AG09319 (cell line): ENCODE results near the gene ABHD2.
"Not testable (repeated sequence)": the region's sequence is repeated elsewhere in the genome, so short reads cannot be mapped to it uniquely, and the experiment has no call there.

Experiments used
- DNase-seq: peaks from one replicate; pipeline ENCODE4 v3.0.0-alpha.2; 2010; ENCODE audit warnings: low read depth; ENCODE audit errors: extremely low read depth
- CTCF ChIP-seq: IDR thresholded peaks from 2 replicates; pipeline ENCODE4 v1.5.1; 2011; ENCODE audit warnings: low read depth, mild to moderate bottlenecking, inconsistent platforms, low read length, moderate library complexity

ABHD2 gene

DNA sequence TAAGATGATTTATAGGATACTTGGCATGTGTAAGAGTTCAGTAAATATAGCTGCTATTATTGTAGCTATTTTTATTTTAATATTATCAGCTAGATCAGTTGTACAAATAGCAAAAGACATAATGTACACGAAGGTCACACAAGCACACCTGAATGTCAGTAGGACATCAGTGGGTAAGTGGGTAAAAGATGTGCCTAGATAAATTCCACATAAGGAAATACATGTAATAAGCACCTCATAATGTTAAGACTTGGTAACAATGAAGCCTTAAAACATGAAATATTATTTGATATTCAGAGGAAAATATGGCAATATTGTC is 41.5 kb downstream of the ABHD2 start:
- DNase-seq, result no peak

GRCh38 chr15:89130201-89130600 is 41.9 kb downstream of the ABHD2 start:
- DNase-seq, result no peak
- no peak for TF ChIP-seq CTCF

More for the DNA sequence above, 41.5 kb downstream of the ABHD2 start:
- no peak for TF ChIP-seq CTCF

DNA sequence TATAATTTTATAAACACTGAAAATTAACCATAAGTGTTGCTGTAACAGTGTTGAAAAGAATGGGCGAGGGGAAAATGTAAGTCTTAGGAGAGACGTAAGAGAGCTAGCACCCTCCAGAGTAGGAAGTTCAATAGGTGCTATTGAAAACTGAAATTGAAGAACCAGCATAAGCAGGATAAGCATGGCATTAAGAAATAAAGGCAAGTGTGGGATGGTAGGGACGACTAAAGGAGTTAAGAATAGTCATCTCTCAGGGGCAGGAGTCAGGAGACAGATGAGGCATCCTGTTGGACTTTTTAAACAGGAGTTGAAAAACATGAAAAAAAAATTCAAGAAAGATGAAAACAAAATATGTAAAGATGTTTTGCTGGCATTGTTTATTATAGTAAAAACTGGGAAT is 43.5 kb downstream of the ABHD2 start:
- no peak for DNase-seq
- TF ChIP-seq CTCF, result no peak

GRCh38 chr15:89132611-89133507 is 44.6 kb downstream of the ABHD2 start:
- DNase-seq, result no peak
- no peak for TF ChIP-seq CTCF

GRCh38 chr15:89135387-89136077 is 47.3 kb downstream of the ABHD2 start:
- DNase-seq, result not testable (repeated sequence)

DNA sequence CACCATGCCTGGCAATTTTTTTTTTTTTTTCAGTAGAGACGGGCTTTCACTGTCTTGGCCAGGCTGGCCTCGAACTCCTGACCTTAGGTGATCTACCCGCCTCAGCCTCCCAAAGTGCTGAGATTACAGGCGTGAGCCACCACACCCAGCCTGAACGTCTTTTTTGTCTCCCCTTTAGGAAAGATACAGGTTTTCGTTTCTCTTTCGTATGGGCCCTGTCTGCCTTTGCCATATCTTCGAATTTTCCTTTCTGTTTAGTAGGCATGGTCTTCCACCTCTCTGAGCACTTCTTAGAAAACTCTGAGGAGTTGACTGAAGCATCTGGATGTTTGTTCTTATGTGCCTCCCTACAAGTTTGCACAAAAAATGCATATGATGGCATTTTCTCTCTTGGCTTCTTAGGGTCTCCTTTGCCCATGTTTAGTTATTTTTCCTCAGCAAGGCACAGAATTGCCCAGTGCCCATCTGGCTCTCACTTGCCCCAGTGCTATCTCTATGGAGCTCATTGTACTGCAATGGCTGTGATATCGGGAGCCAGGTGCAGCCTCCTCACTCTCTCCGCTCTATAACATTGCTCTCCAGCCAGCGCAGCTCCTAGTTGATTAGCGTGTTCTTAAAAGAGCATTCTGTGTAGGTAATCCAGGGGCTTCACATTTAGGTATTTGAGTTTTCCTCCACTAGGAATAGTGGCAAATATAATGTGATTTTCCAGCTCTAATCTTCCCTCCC is 48.0 kb downstream of the ABHD2 start:
- TF ChIP-seq CTCF, result no peak

DNA sequence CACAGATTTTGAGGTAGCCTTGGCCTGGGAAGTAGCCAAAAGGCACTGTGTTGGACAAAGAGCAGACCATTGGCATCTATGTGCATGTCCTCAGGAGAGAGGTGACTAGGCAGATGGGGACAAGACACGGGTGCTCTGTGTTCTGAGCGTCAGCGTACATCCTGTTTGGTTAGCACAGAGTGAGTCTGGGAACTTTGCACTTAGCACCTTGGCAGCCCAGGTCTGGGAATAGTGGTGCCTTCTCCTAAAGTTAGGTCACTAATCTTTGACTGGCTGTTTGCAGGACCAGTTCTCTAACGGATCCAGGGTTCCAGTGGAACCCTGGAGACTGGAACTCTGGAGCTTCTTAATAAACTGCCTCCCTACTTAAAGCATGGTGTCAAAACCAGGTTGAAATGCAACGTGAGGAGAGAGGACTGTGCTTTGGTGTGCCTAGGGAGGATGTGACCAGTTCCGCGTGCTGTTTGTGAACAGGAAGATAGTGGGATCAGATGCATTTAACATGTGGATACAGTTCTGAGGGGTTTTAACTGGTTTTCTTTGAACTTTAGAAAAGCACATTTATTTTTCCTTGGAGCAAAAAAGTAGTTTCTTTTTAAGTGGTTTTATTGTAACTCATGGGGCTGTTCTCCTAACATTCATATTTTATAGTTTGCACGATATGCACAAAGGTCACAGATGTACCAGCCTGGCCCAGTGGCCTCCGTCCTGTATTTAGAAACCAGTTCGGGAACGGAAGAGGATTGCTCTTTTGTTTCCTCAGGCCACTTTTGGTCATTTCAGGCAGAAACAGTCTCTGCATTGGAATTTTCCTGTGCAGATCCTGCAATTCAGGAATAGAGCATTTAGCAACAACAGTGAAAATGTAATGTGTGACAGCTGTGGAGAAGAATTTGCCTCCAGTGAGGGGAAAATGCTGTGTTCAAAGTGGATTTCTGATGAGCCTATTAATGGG is 48.8 kb downstream of the ABHD2 start:
- DNase-seq, result no peak
- no peak for TF ChIP-seq CTCF

More for the DNA sequence above, 48.0 kb downstream of the ABHD2 start:
- no peak for DNase-seq
